Measurements from ENCODE around the gene CCL11. TPM values are rescaled to one million over a fixed set of nuclear protein-coding genes. Genes with fewer than 3 reads are reported as not detected.

The CCL11 gene
- total and polyA plus RNA-seq, 3 experiments from 2014 or later = not detected

DNA sequence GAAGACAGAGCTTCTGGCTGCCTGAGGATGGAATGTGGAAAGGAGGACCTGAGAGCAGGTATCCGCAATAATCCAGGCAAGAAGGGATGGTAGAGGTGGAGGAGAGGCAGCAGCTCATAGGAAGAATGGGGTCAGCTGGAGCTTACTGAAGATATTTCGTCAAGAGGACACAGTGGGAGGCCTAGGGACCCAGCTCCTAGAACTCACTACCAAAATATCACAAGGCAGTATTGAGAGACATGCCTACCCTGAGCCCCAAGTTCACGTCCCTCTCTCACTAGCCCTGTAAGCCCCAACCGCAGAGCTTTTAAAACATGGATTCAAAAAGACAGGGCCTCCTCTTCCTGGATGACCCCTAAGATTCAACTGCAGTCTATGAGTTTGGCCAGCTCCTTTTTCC lies 19.5 kb downstream of the CCL11 start:
- Histone ChIP-seq H3K27ac (ENCODE audit: low read depth, low read length) (no peak overlapping the region), H3K27me3 (ENCODE audit: insufficient read depth, low read length, poor library complexity, severe bottlenecking) (peaks cover 3% of the 10 kb centered on the region), H3K9me3 (ENCODE audit: low read length) (no peaks in the 10 kb centered on the region), H3K36me3 (ENCODE audit: insufficient read depth, low read length) (no peaks in the 10 kb centered on the region), H3K4me3 (ENCODE audit: low read length) (no peak overlapping the region), H3K4me1 (ENCODE audit: insufficient read depth, low read length) (no peaks in the 10 kb centered on the region)
- POLR2A ChIA-PET = no interaction called here
- no peak for DNase-seq
- H3K36me3 Mint-ChIP-seq = no peaks in the 10 kb centered on the region
- peaks cover 0 to 2% (median 0%) of the 10 kb centered on the region in 5 donors for H3K9me3 Mint-ChIP-seq
- peaks cover 12 to 32% of the 10 kb centered on the region in 2 donors for H3K27me3 Mint-ChIP-seq
- no peak overlapping the region for H3K4me3 Mint-ChIP-seq
- H3K27ac Mint-ChIP-seq = no peak overlapping the region
- CTCF ChIA-PET = no interaction called here
- no peaks in the 10 kb centered on the region for H3K4me1 Mint-ChIP-seq

GRCh38 chr17:34305606-34306005 lies 20.1 kb downstream of the CCL11 start:
- Mint-ChIP-seq H3K4me1 (no peaks in the 10 kb centered on the region), H3K9me3 (peaks cover 0 to 2% (median 0%) of the 10 kb centered on the region in 5 donors), H3K36me3 (no peaks in the 10 kb centered on the region), H3K27ac (no peak overlapping the region), H3K4me3 (no peak overlapping the region), H3K27me3 (peaks cover 10 to 30% of the 10 kb centered on the region in 2 donors)
- ChIA-PET POLR2A (no interaction called here), CTCF (no interaction called here)
- no peak overlapping the region for H3K27ac ChIP-seq (ENCODE audit: low read depth, low read length)
- DNase-seq = no peak
- H3K27me3 ChIP-seq (ENCODE audit: insufficient read depth, low read length, poor library complexity, severe bottlenecking) = peaks cover 3% of the 10 kb centered on the region
- no peaks in the 10 kb centered on the region for H3K36me3 ChIP-seq (ENCODE audit: insufficient read depth, low read length)
- H3K9me3 ChIP-seq (ENCODE audit: low read length) = no peaks in the 10 kb centered on the region
- no peak overlapping the region for H3K4me3 ChIP-seq (ENCODE audit: low read length)
- H3K4me1 ChIP-seq (ENCODE audit: insufficient read depth, low read length) = no peaks in the 10 kb centered on the region

- no peak for DNase-seq
- Histone ChIP-seq H3K36me3 (ENCODE audit: insufficient read depth, low read length) (no peaks in the 10 kb centered on the region), H3K9me3 (ENCODE audit: low read length) (no peaks in the 10 kb centered on the region), H3K27me3 (ENCODE audit: insufficient read depth, low read length, poor library complexity, severe bottlenecking) (peaks cover 3% of the 10 kb centered on the region), H3K27ac (ENCODE audit: low read depth, low read length) (no peak overlapping the region), H3K4me1 (ENCODE audit: insufficient read depth, low read length) (no peaks in the 10 kb centered on the region), H3K4me3 (ENCODE audit: low read length) (no peak overlapping the region)
- ChIA-PET CTCF (no interaction called here), POLR2A (no interaction called here)
- Mint-ChIP-seq H3K4me3 (no peak overlapping the region), H3K27ac (no peak overlapping the region), H3K4me1 (no peaks in the 10 kb centered on the region), H3K9me3 (no peaks in the 10 kb centered on the region), H3K27me3 (peaks cover 8 to 32% of the 10 kb centered on the region in 2 donors), H3K36me3 (no peaks in the 10 kb centered on the region)
These were observed 20.9 kb downstream of the CCL11 start for GRCh38 chr17:34306466-34306865.

DNA sequence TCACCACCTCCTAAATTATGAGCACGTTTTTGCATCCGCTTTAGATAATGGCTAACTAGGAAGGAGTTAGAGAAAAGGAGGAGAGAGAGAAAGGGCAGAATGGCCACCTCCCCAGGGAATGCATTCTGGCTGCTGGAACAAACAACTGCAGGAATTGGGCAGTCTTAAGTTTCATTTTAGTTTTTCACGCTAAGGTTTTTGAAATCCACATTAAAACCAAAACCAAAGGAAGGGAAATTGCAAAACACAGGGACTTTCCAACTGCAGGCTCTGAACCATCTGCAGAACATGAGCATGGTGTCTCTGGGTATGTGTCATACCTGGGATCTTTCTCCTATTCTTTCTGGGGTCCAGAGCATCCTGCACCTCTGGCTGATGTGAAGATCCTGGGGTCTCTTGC lies 21.6 kb downstream of the CCL11 start:
- Histone ChIP-seq H3K27me3 (ENCODE audit: insufficient read depth, low read length, poor library complexity, severe bottlenecking) (peaks cover 3% of the 10 kb centered on the region), H3K4me1 (ENCODE audit: insufficient read depth, low read length) (no peaks in the 10 kb centered on the region), H3K36me3 (ENCODE audit: insufficient read depth, low read length) (no peaks in the 10 kb centered on the region), H3K27ac (ENCODE audit: low read depth, low read length) (no peak overlapping the region), H3K9me3 (ENCODE audit: low read length) (no peaks in the 10 kb centered on the region), H3K4me3 (ENCODE audit: low read length) (no peak overlapping the region)
- no peaks in the 10 kb centered on the region for H3K4me1 Mint-ChIP-seq
- no peak overlapping the region for H3K27ac Mint-ChIP-seq
- H3K36me3 Mint-ChIP-seq = no peaks in the 10 kb centered on the region
- ChIA-PET POLR2A (no interaction called here), CTCF (no interaction called here)
- no peak for DNase-seq
- H3K27me3 Mint-ChIP-seq = peaks cover 8 to 31% of the 10 kb centered on the region in 2 donors
- no peak overlapping the region for H3K4me3 Mint-ChIP-seq
- no peaks in the 10 kb centered on the region for H3K9me3 Mint-ChIP-seq

GRCh38 chr17:34308371-34308770 lies 22.8 kb downstream of the CCL11 start:
- H3K4me1 ChIP-seq (ENCODE audit: insufficient read depth, low read length) = no peaks in the 10 kb centered on the region
- Mint-ChIP-seq H3K4me1 (no peaks in the 10 kb centered on the region), H3K9me3 (peaks cover 0 to 1% (median 0%) of the 10 kb centered on the region in 5 donors), H3K27me3 (peaks cover 9 to 43% of the 10 kb centered on the region in 2 donors), H3K4me3 (no peak overlapping the region), H3K36me3 (no peaks in the 10 kb centered on the region), H3K27ac (no peak overlapping the region)
- no peak overlapping the region for H3K27ac ChIP-seq (ENCODE audit: low read depth, low read length)
- POLR2A ChIA-PET = no interaction called here
- CTCF ChIA-PET = no interaction called here
- no peak overlapping the region for H3K4me3 ChIP-seq (ENCODE audit: low read length)
- H3K36me3 ChIP-seq (ENCODE audit: insufficient read depth, low read length) = no peaks in the 10 kb centered on the region
- H3K9me3 ChIP-seq (ENCODE audit: low read length) = no peaks in the 10 kb centered on the region
- peaks cover 3% of the 10 kb centered on the region for H3K27me3 ChIP-seq (ENCODE audit: insufficient read depth, low read length, poor library complexity, severe bottlenecking)
- DNase-seq = no peak

- Histone ChIP-seq H3K4me1 (ENCODE audit: insufficient read depth, low read length) (no peaks in the 10 kb centered on the region), H3K4me3 (ENCODE audit: low read length) (no peak overlapping the region), H3K27ac (ENCODE audit: low read depth, low read length) (no peak overlapping the region), H3K36me3 (ENCODE audit: insufficient read depth, low read length) (no peaks in the 10 kb centered on the region), H3K9me3 (ENCODE audit: low read length) (no peaks in the 10 kb centered on the region), H3K27me3 (ENCODE audit: insufficient read depth, low read length, poor library complexity, severe bottlenecking) (no peaks in the 10 kb centered on the region)
- ChIA-PET CTCF (no interaction called here), POLR2A (no interaction called here)
- peaks cover 6 to 57% of the 10 kb centered on the region in 2 donors for H3K27me3 Mint-ChIP-seq
- no peak for DNase-seq
- no peak overlapping the region for H3K4me3 Mint-ChIP-seq
- no peak overlapping the region for H3K27ac Mint-ChIP-seq
- no peaks in the 10 kb centered on the region for H3K36me3 Mint-ChIP-seq
- H3K4me1 Mint-ChIP-seq = no peaks in the 10 kb centered on the region
- peaks cover 0 to 1% (median 0%) of the 10 kb centered on the region in 5 donors for H3K9me3 Mint-ChIP-seq
These were observed 25.7 kb downstream of the CCL11 start for GRCh38 chr17:34311291-34311690.

DNA sequence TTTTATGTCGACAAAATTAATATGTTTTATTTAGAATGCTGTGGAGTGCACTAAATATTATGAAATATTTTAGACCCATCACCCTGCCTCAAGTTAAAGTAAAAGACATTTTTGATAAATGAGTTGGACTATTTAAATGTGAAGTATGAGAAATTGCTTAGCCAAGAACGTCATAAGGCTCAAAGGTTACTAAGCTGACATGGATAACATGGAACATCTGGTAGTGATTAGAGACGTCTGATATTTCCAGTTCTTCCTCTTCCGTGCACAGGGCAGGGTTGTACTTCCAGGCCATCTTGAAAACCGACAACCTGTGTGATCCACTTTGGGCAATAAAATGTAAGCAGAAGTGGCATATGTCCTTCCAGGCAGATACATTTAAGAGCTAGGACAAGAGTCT lies 26.5 kb downstream of the CCL11 start:
- ChIA-PET CTCF (no interaction called here), POLR2A (no interaction called here)
- no peaks in the 10 kb centered on the region for H3K4me1 Mint-ChIP-seq
- peaks cover 0 to 1% (median 0%) of the 10 kb centered on the region in 5 donors for H3K9me3 Mint-ChIP-seq
- H3K4me1 ChIP-seq (ENCODE audit: insufficient read depth, low read length) = no peaks in the 10 kb centered on the region
- H3K36me3 Mint-ChIP-seq = no peaks in the 10 kb centered on the region
- H3K27me3 Mint-ChIP-seq = peaks cover 10 to 58% of the 10 kb centered on the region in 2 donors
- no peak overlapping the region for H3K27ac ChIP-seq (ENCODE audit: low read depth, low read length)
- no peaks in the 10 kb centered on the region for H3K36me3 ChIP-seq (ENCODE audit: insufficient read depth, low read length)
- H3K9me3 ChIP-seq (ENCODE audit: low read length) = no peaks in the 10 kb centered on the region
- H3K4me3 ChIP-seq (ENCODE audit: low read length) = no peak overlapping the region
- H3K27ac Mint-ChIP-seq = no peak overlapping the region
- H3K4me3 Mint-ChIP-seq = no peak overlapping the region
- no peak for DNase-seq
- no peaks in the 10 kb centered on the region for H3K27me3 ChIP-seq (ENCODE audit: insufficient read depth, low read length, poor library complexity, severe bottlenecking)

GRCh38 chr17:34313164-34313563 lies 27.6 kb downstream of the CCL11 start:
- H3K4me1 Mint-ChIP-seq = no peaks in the 10 kb centered on the region
- peaks cover 0 to 1% (median 0%) of the 10 kb centered on the region in 5 donors for H3K9me3 Mint-ChIP-seq
- no peak overlapping the region for H3K27ac ChIP-seq (ENCODE audit: low read depth, low read length)
- H3K9me3 ChIP-seq (ENCODE audit: low read length) = no peaks in the 10 kb centered on the region
- POLR2A ChIA-PET = no interaction called here
- no peak for DNase-seq
- no peaks in the 10 kb centered on the region for H3K36me3 ChIP-seq (ENCODE audit: insufficient read depth, low read length)
- H3K36me3 Mint-ChIP-seq = no peaks in the 10 kb centered on the region
- H3K27me3 ChIP-seq (ENCODE audit: insufficient read depth, low read length, poor library complexity, severe bottlenecking) = no peaks in the 10 kb centered on the region
- peaks cover 10 to 49% of the 10 kb centered on the region in 2 donors for H3K27me3 Mint-ChIP-seq
- no peak overlapping the region for H3K27ac Mint-ChIP-seq
- no peak overlapping the region for H3K4me3 Mint-ChIP-seq
- CTCF ChIA-PET = no interaction called here
- H3K4me3 ChIP-seq (ENCODE audit: low read length) = no peak overlapping the region
- no peaks in the 10 kb centered on the region for H3K4me1 ChIP-seq (ENCODE audit: insufficient read depth, low read length)

DNA sequence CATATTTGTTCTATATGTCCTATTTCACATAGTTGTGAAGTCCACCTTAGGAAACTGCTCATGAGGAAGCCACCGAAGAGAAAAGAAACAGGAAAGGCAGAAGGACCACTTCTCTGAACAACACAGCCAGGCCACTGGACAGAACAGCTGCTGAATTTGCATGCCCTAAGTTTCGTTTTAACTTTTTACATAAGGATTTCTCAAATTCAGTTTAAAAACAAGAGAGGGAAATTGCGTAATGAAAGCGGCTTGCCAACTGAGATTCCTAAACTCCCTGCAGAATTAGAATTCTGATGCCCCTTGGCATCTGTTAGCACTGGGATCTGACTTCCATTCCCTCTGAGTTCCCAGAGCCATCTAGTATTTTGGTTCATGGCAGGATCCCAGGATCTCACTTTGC lies 28.7 kb downstream of the CCL11 start:
- DNase-seq = no peak
- Mint-ChIP-seq H3K36me3 (no peaks in the 10 kb centered on the region), H3K4me1 (no peaks in the 10 kb centered on the region), H3K4me3 (no peak overlapping the region), H3K27me3 (peaks cover 10 to 49% of the 10 kb centered on the region in 2 donors), H3K27ac (no peak overlapping the region), H3K9me3 (peaks cover 0 to 1% (median 0%) of the 10 kb centered on the region in 5 donors)
- H3K4me3 ChIP-seq (ENCODE audit: low read length) = no peak overlapping the region
- H3K27me3 ChIP-seq (ENCODE audit: insufficient read depth, low read length, poor library complexity, severe bottlenecking) = no peaks in the 10 kb centered on the region
- H3K27ac ChIP-seq (ENCODE audit: low read depth, low read length) = no peak overlapping the region
- no peaks in the 10 kb centered on the region for H3K9me3 ChIP-seq (ENCODE audit: low read length)
- H3K4me1 ChIP-seq (ENCODE audit: insufficient read depth, low read length) = no peaks in the 10 kb centered on the region
- ChIA-PET POLR2A (no interaction called here), CTCF (no interaction called here)
- H3K36me3 ChIP-seq (ENCODE audit: insufficient read depth, low read length) = no peaks in the 10 kb centered on the region

All from CD8-positive, alpha-beta memory T cell (primary cell).